GM19238 (cell line): Measurements from ENCODE around the gene SLFN12.
"Not testable (repeated sequence)": the region's sequence is repeated elsewhere in the genome, so short reads cannot be mapped to it uniquely, and the experiment has no call there.

Experiments used
- DNase-seq: peaks from one replicate; pipeline ENCODE4 v3.0.0; 2011; ENCODE audit warnings: low spot score; ENCODE audit not compliant: insufficient read length

Gene SLFN12

GRCh38 chr17:35432176-35433074 is at the start of gene SLFN12:
SLFN12 (minus strand) TSS chr17:35432500; CDS start chr17:35423028, 9,472 bp downstream.
- DNase-seq = peak; percentile 56

- no peak for DNase-seq
Observed at GRCh38 chr17:35479271-35479670, 47.0 kb upstream of the SLFN12 start.

GRCh38 chr17:35477248-35477647 is 44.9 kb upstream of the SLFN12 start:
- no peak for DNase-seq

DNA sequence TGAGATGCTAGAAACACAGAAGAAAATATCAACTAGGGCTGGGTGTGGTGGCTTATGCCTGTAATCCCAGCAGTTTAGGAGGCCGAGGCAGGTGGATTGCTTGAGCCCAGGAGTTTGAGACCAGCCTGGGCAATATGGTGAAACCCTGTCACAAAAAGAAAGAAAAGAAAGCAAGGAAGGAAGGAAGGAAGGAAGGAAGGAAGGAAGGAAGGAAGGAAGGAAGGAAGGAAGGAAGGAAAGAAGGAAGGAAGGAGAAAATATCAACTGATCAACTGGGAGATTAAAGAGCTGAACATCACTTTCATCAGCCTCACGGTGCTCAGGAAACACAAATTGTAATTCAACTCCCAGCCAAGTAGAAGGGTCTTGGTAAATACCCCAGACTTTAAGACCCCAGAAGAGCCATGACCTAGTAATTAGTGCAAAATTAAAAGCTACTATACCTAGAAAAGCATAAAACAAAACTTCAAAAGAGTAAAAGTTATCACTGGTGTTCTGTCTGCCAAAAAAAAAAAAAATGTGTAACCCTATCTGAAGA is 44.1 kb upstream of the SLFN12 start:
- no peak for DNase-seq

GRCh38 chr17:35468475-35468874 is 36.2 kb upstream of the SLFN12 start:
- DNase-seq = no peak

DNA sequence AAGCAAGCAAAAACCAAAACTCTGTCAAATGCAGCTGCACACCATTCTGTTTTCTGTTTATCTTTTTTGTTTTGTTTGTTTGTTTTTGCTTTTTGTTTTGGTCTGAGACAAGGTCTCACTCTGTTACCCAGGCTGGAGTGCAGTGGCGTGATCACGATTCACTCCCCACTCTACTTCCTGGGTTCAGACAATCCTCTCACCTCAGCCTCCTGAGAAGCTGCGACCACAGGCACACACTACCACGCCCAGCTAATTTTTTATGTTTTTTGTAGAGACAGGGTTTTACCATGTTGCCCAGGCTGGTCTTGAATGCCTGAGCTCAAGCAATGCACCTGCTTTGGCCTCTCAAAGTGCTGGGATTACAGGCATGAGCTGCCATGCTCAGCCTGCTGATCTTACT is 35.5 kb upstream of the SLFN12 start:
- DNase-seq = no peak

DNA sequence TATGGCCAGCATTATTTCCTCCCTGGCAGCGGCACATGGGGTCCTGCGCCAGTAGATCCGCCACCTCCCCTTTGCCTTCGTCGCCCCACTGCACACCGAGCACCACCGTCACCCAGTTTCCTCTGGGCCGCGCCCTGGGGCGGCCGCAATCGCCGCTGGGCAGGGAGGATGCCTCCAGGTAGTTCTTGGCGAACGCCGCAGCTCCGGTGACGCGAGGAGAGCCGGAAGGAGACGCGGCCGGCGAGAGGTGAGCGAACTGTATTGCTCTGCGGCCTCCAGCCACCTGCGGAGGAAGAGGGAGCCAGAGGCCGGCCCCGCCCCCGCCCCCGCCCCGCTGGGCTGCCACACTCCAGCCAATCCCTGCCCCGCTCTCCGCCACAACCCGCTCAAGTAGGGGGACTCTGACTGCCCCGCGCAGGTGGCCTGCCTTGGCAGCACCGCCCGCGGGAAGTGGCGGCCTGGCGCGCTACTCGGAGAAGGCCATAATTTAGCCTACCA is 28.1 kb upstream of the SLFN12 start:
- DNase-seq = peak; percentile 75

DNA sequence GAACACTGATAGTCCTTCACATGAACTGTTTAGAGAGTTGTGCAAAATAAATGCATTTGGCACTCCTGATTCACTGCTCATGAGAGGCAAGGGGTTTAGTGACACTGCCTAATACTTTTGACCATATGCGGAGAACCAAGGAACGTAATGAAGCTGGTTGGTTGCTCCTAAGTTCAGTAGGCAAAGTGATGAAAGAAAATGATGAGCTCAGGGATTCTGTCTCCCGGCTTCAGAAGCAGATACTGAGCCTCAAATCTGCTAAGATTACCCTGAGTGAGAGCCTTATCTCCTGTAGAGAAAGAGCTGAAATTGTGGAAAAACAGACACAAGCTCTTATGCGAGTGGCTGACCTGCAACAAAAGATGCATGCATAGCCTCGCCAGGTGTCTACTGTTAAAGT is 21.7 kb upstream of the SLFN12 start:
- DNase-seq = not testable (repeated sequence)

GRCh38 chr17:35453171-35453570 is 20.9 kb upstream of the SLFN12 start:
- no peak for DNase-seq

DNA sequence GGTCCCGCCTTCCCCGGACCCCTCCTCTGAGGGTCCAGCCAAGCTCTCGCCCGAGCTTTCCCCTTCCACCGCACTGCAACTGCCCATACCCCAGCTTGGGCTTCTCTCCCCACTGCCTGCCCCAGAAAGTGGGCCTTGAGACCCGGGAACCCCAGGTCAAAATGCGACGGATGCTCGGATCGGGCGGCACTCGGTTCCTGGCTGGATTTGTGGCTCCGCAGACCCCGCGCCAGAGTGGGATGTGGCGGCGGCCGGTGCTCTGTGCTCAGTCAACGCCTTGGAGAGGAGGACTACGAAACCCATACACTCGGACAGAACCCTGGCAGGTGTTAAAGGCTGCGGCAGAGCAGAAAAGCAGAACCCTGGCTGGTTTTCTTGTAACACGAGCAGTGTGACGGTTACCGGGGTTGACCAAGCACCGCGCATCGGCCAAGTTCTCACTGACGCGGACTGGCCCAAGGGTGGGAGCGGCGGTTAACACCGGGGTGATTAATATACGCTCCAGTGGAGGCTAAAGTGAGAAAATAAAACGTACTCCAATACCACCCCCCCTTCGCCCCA is 17.2 kb upstream of the SLFN12 start:
- DNase-seq = peak; percentile 16

GRCh38 chr17:35448899-35449227 is 16.6 kb upstream of the SLFN12 start:
- DNase-seq = no peak

- DNase-seq = peak; percentile 67
Observed at GRCh38 chr17:35448214-35448898, 16.1 kb upstream of the SLFN12 start, which contains the start of gene SLFN13. SLFN13 (minus strand) TSS chr17:35448766; CDS start chr17:35445680, 3,086 bp downstream.

DNA sequence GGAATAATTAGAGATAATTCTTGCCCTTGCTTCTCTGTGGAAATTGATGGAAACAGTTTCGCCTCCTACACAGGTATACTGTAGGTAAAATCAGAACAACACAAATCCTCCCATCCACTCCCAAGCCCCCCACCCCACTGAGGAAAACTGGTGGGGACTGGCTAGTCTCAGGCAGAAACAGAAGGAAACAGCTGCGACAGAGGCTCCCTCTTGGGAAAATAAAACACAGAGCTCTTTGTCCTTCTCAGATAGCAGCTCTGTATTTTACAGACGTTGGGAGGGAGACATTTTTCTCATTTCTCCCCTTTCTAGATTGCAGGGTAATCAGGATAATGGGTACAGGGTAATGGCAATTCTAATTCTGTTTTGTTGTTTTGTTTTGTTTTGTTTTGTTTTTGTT is 15.2 kb upstream of the SLFN12 start:
- DNase-seq = no peak

- DNase-seq = no peak
Observed at GRCh38 chr17:35438433-35438832, 6.1 kb upstream of the SLFN12 start.

DNA sequence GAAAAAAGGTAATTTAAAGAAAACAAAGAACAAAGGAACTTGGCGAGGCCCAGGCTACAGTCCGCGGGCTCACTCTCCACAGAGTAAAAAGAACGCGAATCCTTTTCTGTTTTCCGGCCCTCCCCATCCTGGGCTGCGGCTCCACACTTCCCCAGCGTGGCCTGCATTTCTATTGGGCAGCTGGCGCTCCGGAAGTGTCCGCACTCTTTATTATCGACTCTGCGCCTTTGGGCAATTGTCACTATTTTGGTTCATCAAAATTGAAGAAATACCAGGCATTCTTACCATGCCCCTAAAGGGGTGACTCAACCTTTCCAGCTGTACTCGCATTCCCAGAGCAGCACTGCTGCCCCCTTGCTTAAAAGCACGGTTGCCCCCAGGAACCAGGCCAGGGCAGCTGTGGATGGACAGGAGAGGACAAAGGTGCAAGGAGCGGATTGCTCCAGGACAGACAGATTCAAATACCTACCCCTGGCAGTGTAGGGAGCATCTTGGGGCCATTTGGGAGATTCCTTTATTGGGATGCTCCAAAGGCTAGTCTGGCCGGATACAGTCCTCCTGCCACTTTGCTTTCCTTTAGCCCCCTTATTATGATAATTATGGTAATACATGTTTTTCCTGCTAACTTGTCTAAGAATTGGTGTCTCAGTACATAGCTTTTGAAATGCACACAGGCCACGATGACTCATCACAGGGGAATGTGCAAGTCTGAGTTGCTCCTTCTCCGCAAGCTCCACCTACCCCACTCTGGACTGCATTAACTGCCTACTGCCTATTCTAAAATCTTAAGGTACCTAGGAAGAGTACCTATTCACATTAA is 985 bp upstream of the SLFN12 start:
- peak; percentile 13 for DNase-seq

DNA sequence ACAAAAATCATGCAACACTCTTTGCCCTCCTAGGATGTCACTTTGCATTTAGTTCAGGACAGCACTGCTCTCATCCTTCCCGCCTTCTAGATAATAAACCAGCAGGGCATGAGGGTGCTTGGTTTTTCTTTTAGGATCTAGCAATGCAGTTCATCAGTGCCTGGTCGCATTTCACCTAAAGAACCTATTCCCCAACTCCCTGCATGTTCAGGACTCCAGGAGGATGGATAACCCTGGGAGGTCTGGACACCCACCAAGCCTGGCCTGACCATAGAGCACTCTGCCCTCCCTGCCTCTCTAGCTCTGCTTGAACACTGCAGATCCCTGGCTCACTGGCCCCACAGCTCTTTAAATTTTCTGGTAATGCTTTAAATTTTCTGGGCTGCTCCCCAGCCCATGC is 2.6 kb downstream of the SLFN12 start:
- no peak for DNase-seq

- no peak for DNase-seq
Observed at GRCh38 chr17:35428229-35428628, 4.1 kb downstream of the SLFN12 start.

DNA sequence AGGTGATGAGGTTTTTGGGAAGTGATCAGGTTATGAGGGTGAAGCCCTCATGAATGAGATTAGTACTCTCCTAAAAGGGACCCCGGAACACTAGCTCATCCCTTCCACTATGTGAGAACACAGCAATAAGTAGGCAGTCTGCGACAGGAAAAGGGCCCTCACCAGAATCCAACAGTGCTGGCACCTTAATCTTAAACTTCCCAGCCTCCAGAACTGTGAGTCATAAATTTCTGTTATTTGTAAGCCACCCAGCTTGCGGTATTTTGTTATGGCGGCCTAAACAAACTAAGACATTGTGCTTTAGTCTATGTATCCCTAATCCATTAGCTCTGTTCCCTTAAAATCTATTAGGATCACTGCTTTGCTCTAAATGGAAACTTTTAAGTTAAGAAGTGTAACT is 8.5 kb downstream of the SLFN12 start:
- no peak for DNase-seq

- DNase-seq = not testable (repeated sequence)
Observed at GRCh38 chr17:35421069-35421468, 11.2 kb downstream of the SLFN12 start.

GRCh38 chr17:35416659-35417058 is 15.6 kb downstream of the SLFN12 start:
- DNase-seq = no peak

DNA sequence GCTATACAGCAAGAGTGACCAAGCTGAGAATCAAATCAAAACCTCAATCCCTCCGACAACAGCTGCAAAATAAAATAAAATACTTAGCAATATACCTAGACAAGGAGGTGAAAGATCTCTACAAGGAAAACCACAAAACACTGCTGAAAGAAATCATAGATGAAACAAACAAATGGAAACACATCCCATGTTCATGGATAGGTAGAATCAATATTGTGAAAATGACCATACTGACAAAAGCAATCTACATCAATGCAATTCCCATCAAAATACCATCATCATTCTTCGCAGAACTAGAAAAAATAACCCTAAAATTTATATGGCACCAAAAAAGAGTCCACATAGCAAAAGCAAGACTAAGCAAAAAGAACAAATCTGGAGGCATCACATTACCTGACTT is 17.6 kb downstream of the SLFN12 start:
- not testable (repeated sequence) for DNase-seq
